ENCODE measurements around the gene FAF1. TPM values are rescaled to one million over a fixed set of nuclear protein-coding genes. Genes with fewer than 3 reads are reported as not detected.

FAF1 gene
- total and polyA plus RNA-seq, 2 donors (not counting 3 experiments of a cell fraction or from before 2014, with no cell fraction given), result 9.0 to 57.6 TPM

- DNase-seq (ENCODE audit: low read depth, low spot score), result no peak
- H3K27ac ChIP-seq (ENCODE audit: insufficient read depth, low read depth, low read length), result no peak overlapping the region
- FAIRE-seq, result no peak
- H3K27me3 ChIP-seq (ENCODE audit: control insufficient read depth in 2 of 2, insufficient read depth in 2 of 2, low read length in 2 of 2), result no peaks in the 10 kb centered on the region
- H3K79me2 ChIP-seq (ENCODE audit: control insufficient read depth, insufficient read depth, low read length), result no peaks in the 10 kb centered on the region
- H4K20me1 ChIP-seq (replicated peaks; ENCODE audit: control insufficient read depth, extremely low read depth, insufficient read depth, low read length), result no peaks in the 10 kb centered on the region
- H3K4me2 ChIP-seq (ENCODE audit: insufficient read depth, low read length), result no peak overlapping the region
- POLR2A ChIA-PET, result no interaction called here
- TF ChIP-seq POLR2A (IDR thresholded peaks at IDR 0.05; ENCODE audit: low read depth, low read length) (no peak), CTCF (IDR thresholded peaks at IDR 0.05; ENCODE audit: extremely low read depth in 1 of 2, insufficient read depth in 1 of 2, low read depth in 1 of 2, low read length in 2 of 2) (no peak), FOS (IDR thresholded peaks at IDR 0.05; ENCODE audit: borderline replicate concordance, insufficient read depth, low read length) (no peak), MAX (IDR thresholded peaks at IDR 0.05; ENCODE audit: insufficient read depth, insufficient read length) (no peak), POLR2AphosphoS5 (IDR thresholded peaks at IDR 0.05; ENCODE audit: insufficient read depth, low read depth, low read length) (no peak), JUN (IDR thresholded peaks at IDR 0.05; ENCODE audit: borderline replicate concordance, insufficient read depth, insufficient read length, low read depth) (no peak), EZH2 (IDR thresholded peaks at IDR 0.05; ENCODE audit: borderline replicate concordance, low read depth, low read length, severe bottlenecking) (no peak), MYC (IDR thresholded peaks at IDR 0.05; ENCODE audit: low read depth, low read length) (no peak), GATA2 (IDR thresholded peaks at IDR 0.05; ENCODE audit: insufficient read depth, insufficient read length, low read depth, low read length) (no peak)
- H3K9ac ChIP-seq (replicated peaks; ENCODE audit: extremely low read depth, insufficient read depth, low read length), result no peak overlapping the region
- BruUV-seq (replicated peaks), result no TSS peak
- no peaks in the 10 kb centered on the region for H3K4me1 ChIP-seq (ENCODE audit: control insufficient read depth, extremely low read depth, insufficient read depth, low read length)
- dilution Hi-C loops (cut with MboI; ENCODE audit: extremely low pct_ligation_motif_present, low sequenced_read_pairs) (no loop called here), intact Hi-C loops (cut with micrococcal nuclease) (no loop called here)
- CTCF ChIA-PET, result no interaction called here
- H3K36me3 ChIP-seq (ENCODE audit: control insufficient read depth in 2 of 2, extremely low read depth in 1 of 2, insufficient read depth in 2 of 2, low read length in 2 of 2), result no peaks in the 10 kb centered on the region
- no peaks in the 10 kb centered on the region for H3K9me3 ChIP-seq (replicated peaks; ENCODE audit: control insufficient read depth, insufficient read depth, low read length)
- H2AFZ ChIP-seq (ENCODE audit: low read depth, low read length), result no peak overlapping the region
- no peak overlapping the region for H3K4me3 ChIP-seq (replicated peaks in 1 of 3; ENCODE audit: insufficient read depth in 1 of 3, low read depth in 1 of 3, low read length in 3 of 3)
- no peaks in the 10 kb centered on the region for H3K9me1 ChIP-seq (replicated peaks; ENCODE audit: control insufficient read depth, extremely low read depth, insufficient read depth, low read length)
Observed at GRCh38 chr1:50553921-50554320, 406.1 kb downstream of the FAF1 start.
